ENCODE data around the gene PSMC5.
"Not testable (repeated sequence)": the region's sequence is repeated elsewhere in the genome, so short reads cannot be mapped to it uniquely, and the experiment has no call there.

Gene PSMC5

GRCh38 chr17:63827002-63827800, at the start of gene PSMC5, which contains the start of gene FTSJ3:
PSMC5 (plus strand) TSS chr17:63827431; CDS start chr17:63827491, 60 bp downstream.
FTSJ3 (minus strand) TSS chr17:63827663; CDS start chr17:63826902, 761 bp downstream.
- DNase-seq, result peak; percentile 92

- no peak for DNase-seq
Measured at GRCh38 chr17:63780507-63780906, 46.7 kb upstream of the PSMC5 start.

- DNase-seq, result no peak
Measured at GRCh38 chr17:63780928-63781327, 46.3 kb upstream of the PSMC5 start.

- no peak for DNase-seq
Measured at GRCh38 chr17:63783522-63783921, 43.7 kb upstream of the PSMC5 start.

GRCh38 chr17:63785556-63785955, 41.7 kb upstream of the PSMC5 start:
- no peak for DNase-seq

- DNase-seq, result no peak
Measured at GRCh38 chr17:63786117-63786516, 41.1 kb upstream of the PSMC5 start.

- DNase-seq, result no peak
Measured at GRCh38 chr17:63786971-63787711, 40.1 kb upstream of the PSMC5 start.

GRCh38 chr17:63790057-63790456, 37.2 kb upstream of the PSMC5 start:
- DNase-seq, result no peak

- no peak for DNase-seq
Measured at GRCh38 chr17:63792055-63792729, 35.0 kb upstream of the PSMC5 start.

GRCh38 chr17:63796375-63796774, 30.9 kb upstream of the PSMC5 start:
- not testable (repeated sequence) for DNase-seq

GRCh38 chr17:63798572-63799106, 28.6 kb upstream of the PSMC5 start:
- no peak for DNase-seq

- DNase-seq, result no peak
Measured at GRCh38 chr17:63800783-63801182, 26.4 kb upstream of the PSMC5 start.

GRCh38 chr17:63804328-63804727, 22.9 kb upstream of the PSMC5 start:
- no peak for DNase-seq

GRCh38 chr17:63805591-63805990, 21.6 kb upstream of the PSMC5 start:
- no peak for DNase-seq

- DNase-seq, result no peak
Measured at GRCh38 chr17:63809970-63810369, 17.3 kb upstream of the PSMC5 start.

GRCh38 chr17:63816123-63816522, 11.1 kb upstream of the PSMC5 start:
- no peak for DNase-seq

- no peak for DNase-seq
Measured at GRCh38 chr17:63816669-63817068, 10.6 kb upstream of the PSMC5 start.

- DNase-seq, result no peak
Measured at GRCh38 chr17:63817736-63818385, 9.4 kb upstream of the PSMC5 start.

- no peak for DNase-seq
Measured at GRCh38 chr17:63819131-63819530, 8.1 kb upstream of the PSMC5 start.

GRCh38 chr17:63819585-63820537, 7.4 kb upstream of the PSMC5 start:
- DNase-seq, result no peak

GRCh38 chr17:63820963-63821561, 6.2 kb upstream of the PSMC5 start:
- DNase-seq, result no peak

All from NCI-H2081 treated with DMSO at 0.1 percent for 48 hours (cell line).